ENCODE measurements around the gene OR2F1. TPM values are rescaled to one million over a fixed set of nuclear protein-coding genes. Genes with fewer than 3 reads are reported as not detected.
A peak's percentile ranks its signal among the peaks of the same experiment; 100 is the strongest.

OR2F1 gene
- total and polyA plus RNA-seq, 4 donors = under 0.01 to 0.05 TPM; not detected in 2

- Histone ChIP-seq H3K9ac (ENCODE audit: low read depth in 1 of 2, low read length in 2 of 2) (no peak overlapping the region), H3K36me3 (ENCODE audit: control insufficient read depth in 4 of 4, insufficient read depth in 3 of 4, low read depth in 1 of 4, low read length in 3 of 4) (no peaks in the 10 kb centered on the region), H3K4me3 (ENCODE audit: low read depth in 1 of 3, low read length in 3 of 3) (no peak overlapping the region), H3K27me3 (ENCODE audit: control insufficient read depth in 4 of 4, insufficient read depth in 4 of 4, low read length in 3 of 4) (no peaks in the 10 kb centered on the region), H3K27ac (ENCODE audit: low read depth in 1 of 2, low read length in 2 of 2) (no peak overlapping the region), H3K9me3 (ENCODE audit: control insufficient read depth in 4 of 4, low read length in 3 of 4) (no peaks in the 10 kb centered on the region), H3K4me1 (ENCODE audit: control insufficient read depth in 4 of 4, insufficient read depth in 4 of 4, low read length in 3 of 4) (no peaks in the 10 kb centered on the region)
- WGBS = 68% methylated on average over 5 of the region's 5 CpGs
- DNase-seq (ENCODE audit: low spot score) = no peak
- TF ChIP-seq HNF4G (IDR thresholded peaks at IDR 0.05) = peak; percentile 31
- peak in 1 of 2 donors; percentile 19 for TF ChIP-seq RAD21 (IDR thresholded peaks at IDR 0.05)
- TF ChIP-seq HNF4A (conservative IDR thresholded peaks at IDR 0.05) = peak; percentile 73
- TF ChIP-seq CTCF (IDR thresholded peaks at IDR 0.05; ENCODE audit: low read depth, low read length, missing input control) = no peak
- TF ChIP-seq SP1 (IDR thresholded peaks at IDR 0.05) = peak; percentile 89
- peak; percentile 81 to 92 for TF ChIP-seq RXRA (IDR thresholded peaks at IDR 0.05)
- TF ChIP-seq ZBTB33 (IDR thresholded peaks at IDR 0.05) = no peak
These were observed 47.7 kb upstream of the OR2F1 start for GRCh38 chr7:143906895-143907294.

GRCh38 chr7:143908120-143908519 lies 46.5 kb upstream of the OR2F1 start:
- DNase-seq (ENCODE audit: low spot score) = no peak
- no peaks in the 10 kb centered on the region for H3K9me3 ChIP-seq (ENCODE audit: control insufficient read depth in 4 of 4, low read length in 3 of 4)
- 58% methylated on average over 5 of the region's 5 CpGs for WGBS
- no peaks in the 10 kb centered on the region for H3K36me3 ChIP-seq (ENCODE audit: control insufficient read depth in 4 of 4, insufficient read depth in 3 of 4, low read depth in 1 of 4, low read length in 3 of 4)
- H3K4me3 ChIP-seq (ENCODE audit: low read depth in 1 of 3, low read length in 3 of 3) = no peak overlapping the region
- no peaks in the 10 kb centered on the region for H3K4me1 ChIP-seq (ENCODE audit: control insufficient read depth in 4 of 4, insufficient read depth in 4 of 4, low read length in 3 of 4)
- no peak overlapping the region for H3K9ac ChIP-seq (ENCODE audit: low read depth in 1 of 2, low read length in 2 of 2)
- TF ChIP-seq MAX (IDR thresholded peaks at IDR 0.05) (no peak), GABPA (IDR thresholded peaks at IDR 0.05 in 1 of 2, conservative IDR thresholded peaks at IDR 0.05 in 1 of 2) (no peak), FOXA1 (IDR thresholded peaks at IDR 0.05) (no peak), HNF4A (conservative IDR thresholded peaks at IDR 0.05) (no peak), JUND (IDR thresholded peaks at IDR 0.05) (no peak), HNF4G (IDR thresholded peaks at IDR 0.05) (no peak), CTCF (IDR thresholded peaks at IDR 0.05; ENCODE audit: low read depth, low read length, missing input control) (no peak), RXRA (IDR thresholded peaks at IDR 0.05) (no peak)
- H3K27me3 ChIP-seq (ENCODE audit: control insufficient read depth in 4 of 4, insufficient read depth in 4 of 4, low read length in 3 of 4) = no peaks in the 10 kb centered on the region
- no peak overlapping the region for H3K27ac ChIP-seq (ENCODE audit: low read depth in 1 of 2, low read length in 2 of 2)

- 85% methylated on average over 3 of the region's 3 CpGs for WGBS
- TF ChIP-seq CTCF (IDR thresholded peaks at IDR 0.05; ENCODE audit: low read depth, low read length, missing input control) (no peak), FOXA2 (IDR thresholded peaks at IDR 0.05) (no peak), YY1 (IDR thresholded peaks at IDR 0.05) (no peak), ZBTB33 (IDR thresholded peaks at IDR 0.05) (no peak), TAF1 (conservative IDR thresholded peaks at IDR 0.05) (no peak), HNF4A (conservative IDR thresholded peaks at IDR 0.05) (no peak)
These were observed 44.8 kb upstream of the OR2F1 start for GRCh38 chr7:143909863-143910262.

More at GRCh38 chr7:143909863-143910262, 44.8 kb upstream of the OR2F1 start:
- H3K27ac ChIP-seq (ENCODE audit: low read depth in 1 of 2, low read length in 2 of 2) = no peak overlapping the region
- no peaks in the 10 kb centered on the region for H3K9me3 ChIP-seq (ENCODE audit: control insufficient read depth in 4 of 4, low read length in 3 of 4)
- no peak overlapping the region for H3K9ac ChIP-seq (ENCODE audit: low read depth in 1 of 2, low read length in 2 of 2)
- H3K4me1 ChIP-seq (ENCODE audit: control insufficient read depth in 4 of 4, insufficient read depth in 4 of 4, low read length in 3 of 4) = peaks cover 0 to 11% (median 3%) of the 10 kb centered on the region in 4 donors
- no peak overlapping the region for H3K4me3 ChIP-seq (ENCODE audit: low read depth in 1 of 3, low read length in 3 of 3)
- no peaks in the 10 kb centered on the region for H3K36me3 ChIP-seq (ENCODE audit: control insufficient read depth in 4 of 4, insufficient read depth in 3 of 4, low read depth in 1 of 4, low read length in 3 of 4)
- no peak for DNase-seq (ENCODE audit: low spot score)
- no peaks in the 10 kb centered on the region for H3K27me3 ChIP-seq (ENCODE audit: control insufficient read depth in 4 of 4, insufficient read depth in 4 of 4, low read length in 3 of 4)
